Fibroblast of the aortic adventitia (primary cell): ENCODE results near the gene SHQ1. TPM values are rescaled to one million over a fixed set of nuclear protein-coding genes. Genes with fewer than 3 reads are reported as not detected.
A peak's percentile ranks its signal among the peaks of the same experiment; 100 is the strongest.

Experiments
- DNase-seq: peaks from one replicate; pipeline ENCODE4 v3.0.0-alpha.2; 2010; ENCODE audit warnings: low read depth
- H3K4me3 ChIP-seq: 2 replicates; pipeline ENCODE4 v1.5.1; 2011; ENCODE audit warnings: low read depth, mild to moderate bottlenecking, control low read depth, low read length, moderate library complexity
- total RNA-seq: library from RNA; depleted of rRNA; stranded (reverse); fragments of >200 nt; gene quantifications from 2 replicates; pipeline ENCODE4 v1.2.3, GENCODE V29; 2012; ENCODE audit warnings: low replicate concordance
- TF ChIP-seq, protein P1 (sequence below): IDR thresholded peaks from 2 replicates; pipeline ENCODE4 v1.5.1; 2011; ENCODE audit warnings: mild to moderate bottlenecking, low read length, control low read depth, inconsistent platforms; ENCODE audit not compliant: insufficient read depth

SHQ1 gene
- total RNA-seq, 1 donor = 21.5 TPM

DNA sequence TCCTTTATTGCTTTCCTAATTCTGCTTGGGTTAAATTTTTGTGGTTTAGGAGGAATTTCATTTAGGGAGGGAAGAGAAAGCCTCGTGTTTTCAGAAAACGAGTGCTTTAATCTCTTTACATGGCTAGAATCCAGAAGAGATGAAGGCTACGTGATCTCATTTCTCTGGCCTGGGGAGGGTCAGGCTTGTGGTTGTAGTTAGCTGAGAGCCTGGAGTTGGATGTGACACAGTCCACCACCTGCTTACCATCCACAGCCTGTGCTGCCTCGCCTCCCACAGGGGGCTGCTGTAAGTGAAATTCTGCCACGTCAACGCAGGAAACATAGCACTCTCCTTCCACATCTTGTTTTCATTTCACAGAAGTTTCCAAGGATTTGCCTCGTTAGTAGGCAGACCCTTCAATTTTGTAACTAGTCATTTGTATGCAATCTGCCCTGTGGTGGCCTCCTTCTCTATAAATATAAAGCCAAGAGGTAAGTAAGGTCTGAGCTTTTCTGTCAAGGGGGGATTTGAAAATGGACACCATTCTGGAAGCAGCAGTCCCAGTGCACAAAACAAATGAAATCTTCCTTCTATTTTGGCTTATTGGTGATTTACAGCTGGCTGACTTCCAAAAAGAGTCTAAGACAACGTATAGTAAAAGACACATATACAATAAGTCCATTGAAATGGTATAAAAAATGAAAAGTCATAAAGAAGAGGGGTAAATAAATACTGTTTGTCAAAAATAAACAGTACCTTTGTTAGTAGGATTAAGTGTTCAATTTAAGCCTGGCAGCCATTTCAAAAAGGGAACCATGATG is 43.0 kb upstream of the SHQ1 start:
- TF ChIP-seq, protein P1, sequence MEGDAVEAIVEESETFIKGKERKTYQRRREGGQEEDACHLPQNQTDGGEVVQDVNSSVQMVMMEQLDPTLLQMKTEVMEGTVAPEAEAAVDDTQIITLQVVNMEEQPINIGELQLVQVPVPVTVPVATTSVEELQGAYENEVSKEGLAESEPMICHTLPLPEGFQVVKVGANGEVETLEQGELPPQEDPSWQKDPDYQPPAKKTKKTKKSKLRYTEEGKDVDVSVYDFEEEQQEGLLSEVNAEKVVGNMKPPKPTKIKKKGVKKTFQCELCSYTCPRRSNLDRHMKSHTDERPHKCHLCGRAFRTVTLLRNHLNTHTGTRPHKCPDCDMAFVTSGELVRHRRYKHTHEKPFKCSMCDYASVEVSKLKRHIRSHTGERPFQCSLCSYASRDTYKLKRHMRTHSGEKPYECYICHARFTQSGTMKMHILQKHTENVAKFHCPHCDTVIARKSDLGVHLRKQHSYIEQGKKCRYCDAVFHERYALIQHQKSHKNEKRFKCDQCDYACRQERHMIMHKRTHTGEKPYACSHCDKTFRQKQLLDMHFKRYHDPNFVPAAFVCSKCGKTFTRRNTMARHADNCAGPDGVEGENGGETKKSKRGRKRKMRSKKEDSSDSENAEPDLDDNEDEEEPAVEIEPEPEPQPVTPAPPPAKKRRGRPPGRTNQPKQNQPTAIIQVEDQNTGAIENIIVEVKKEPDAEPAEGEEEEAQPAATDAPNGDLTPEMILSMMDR = peak; percentile 23
- peak overlapping the region; percentile 77 for H3K4me3 ChIP-seq

DNA sequence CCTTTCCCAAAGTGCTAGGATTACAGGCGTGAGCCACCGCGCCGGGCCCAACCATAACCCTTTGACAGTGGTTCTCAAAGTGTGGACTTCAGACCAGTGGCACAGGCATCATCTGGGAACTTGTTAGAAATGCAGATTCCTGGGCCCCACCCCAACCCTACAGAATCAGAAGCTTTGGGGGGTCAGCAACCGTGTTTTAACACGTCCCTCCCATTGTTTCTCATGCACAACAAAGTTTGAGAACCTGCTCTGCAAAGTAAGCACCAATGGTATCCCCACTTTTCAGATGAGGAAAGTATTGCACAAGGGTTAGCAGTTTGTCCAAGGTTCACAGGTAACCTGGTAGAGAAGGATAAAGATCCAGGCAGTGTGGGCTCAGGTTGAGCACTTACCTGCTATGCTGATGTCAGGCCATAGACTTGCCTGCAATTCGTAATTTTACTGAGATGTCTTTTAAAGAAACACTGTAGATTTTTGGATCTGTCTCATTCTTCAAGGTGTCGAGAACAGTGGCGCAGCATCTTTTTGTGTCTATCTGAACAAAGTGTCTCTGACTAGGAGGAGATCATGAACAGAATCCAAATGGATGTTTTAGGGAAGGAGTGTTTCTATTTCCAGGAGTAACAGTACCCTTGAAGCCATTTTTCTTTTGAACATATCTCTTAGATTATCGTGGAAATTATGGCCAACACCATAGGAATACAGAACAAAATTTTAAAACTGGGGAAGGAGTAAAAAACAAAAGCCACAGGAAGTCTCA is 42.1 kb upstream of the SHQ1 start:
- TF ChIP-seq, protein P1 = no peak
- H3K4me3 ChIP-seq = peak overlapping the region; percentile 77
- peak; percentile 22 for DNase-seq

More for the DNA sequence above, 43.0 kb upstream of the SHQ1 start:
- peak; percentile 100 for DNase-seq

DNA sequence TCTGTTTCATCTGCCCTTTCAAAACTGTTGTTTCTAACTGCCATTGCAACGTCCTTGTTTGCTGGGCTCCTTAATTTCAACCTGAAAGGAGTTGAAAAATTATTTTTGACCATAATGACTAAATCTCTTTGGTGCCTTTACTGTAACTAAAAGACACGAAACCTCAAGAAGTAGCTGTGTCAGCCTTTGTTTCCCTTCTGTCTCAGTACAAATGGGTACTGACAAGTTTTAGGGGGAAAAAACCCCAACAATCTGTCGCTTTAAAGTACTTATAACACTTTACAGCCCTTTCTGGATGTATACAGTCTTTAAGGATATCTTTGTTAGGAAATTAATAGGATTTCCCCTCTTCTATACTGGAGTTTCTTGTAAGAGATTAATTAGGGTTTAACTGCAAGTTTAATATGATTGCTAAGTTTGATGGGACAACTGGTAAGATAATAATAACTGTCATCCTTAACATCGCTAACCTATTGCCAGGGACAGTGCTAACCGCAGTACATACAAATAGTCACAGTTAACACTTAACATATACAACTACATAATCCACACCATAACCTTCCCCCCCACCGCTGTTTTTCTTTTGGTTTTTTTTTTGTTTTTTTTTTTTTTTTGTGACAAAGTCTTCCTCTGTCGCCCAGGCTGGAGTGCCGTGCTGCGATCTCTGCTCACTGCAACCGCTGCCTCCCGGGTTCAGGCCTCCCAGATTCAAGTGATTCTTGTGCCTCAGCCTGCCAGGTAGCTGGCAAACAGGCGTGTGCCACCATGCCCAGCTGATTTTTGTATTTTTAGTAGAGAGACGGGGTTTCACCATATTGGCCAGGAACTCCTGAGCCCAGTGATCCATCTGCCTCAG is 41.3 kb upstream of the SHQ1 start:
- TF ChIP-seq, protein P1 = no peak
- DNase-seq = peak; percentile 16
- peak overlapping the region; percentile 77 for H3K4me3 ChIP-seq

DNA sequence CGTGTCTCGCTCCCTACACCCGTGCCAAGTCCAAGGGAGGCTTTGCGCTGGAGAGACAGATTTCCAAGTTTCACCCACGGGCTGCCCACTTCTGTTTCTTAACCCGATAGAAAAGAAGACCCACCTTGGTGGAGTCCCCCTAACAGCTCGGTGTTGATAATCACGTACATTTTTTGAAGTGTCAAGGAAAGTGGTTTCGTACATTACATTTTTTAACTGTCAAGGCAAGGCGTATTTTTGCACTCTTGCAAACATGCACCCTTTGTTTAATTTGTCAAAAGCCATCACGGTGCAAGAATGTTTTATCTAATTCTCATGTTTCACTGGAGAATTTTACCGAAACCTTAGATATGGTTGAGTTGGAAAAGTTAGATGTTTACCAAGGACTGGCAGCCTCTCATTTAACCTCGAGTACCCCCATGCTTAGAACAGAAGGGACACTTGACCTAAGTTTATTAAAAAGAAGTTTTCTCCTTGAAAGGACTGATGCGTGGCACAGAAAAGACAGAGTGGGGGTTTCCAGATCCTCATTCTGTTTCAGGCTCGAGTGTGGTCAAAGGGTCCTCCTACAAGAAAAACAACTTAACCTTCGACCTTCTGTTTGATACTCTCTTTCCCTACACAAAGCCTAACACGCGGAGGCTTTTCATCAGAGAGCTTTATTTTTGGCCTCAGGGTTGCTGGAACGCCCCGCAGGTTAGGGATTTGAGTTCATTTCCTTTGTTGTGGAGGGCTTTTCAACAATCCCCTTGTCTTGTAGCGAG is 40.5 kb upstream of the SHQ1 start:
- H3K4me3 ChIP-seq = peak overlapping the region; percentile 77
- TF ChIP-seq, protein P1 = no peak
- peak; percentile 56 for DNase-seq

DNA sequence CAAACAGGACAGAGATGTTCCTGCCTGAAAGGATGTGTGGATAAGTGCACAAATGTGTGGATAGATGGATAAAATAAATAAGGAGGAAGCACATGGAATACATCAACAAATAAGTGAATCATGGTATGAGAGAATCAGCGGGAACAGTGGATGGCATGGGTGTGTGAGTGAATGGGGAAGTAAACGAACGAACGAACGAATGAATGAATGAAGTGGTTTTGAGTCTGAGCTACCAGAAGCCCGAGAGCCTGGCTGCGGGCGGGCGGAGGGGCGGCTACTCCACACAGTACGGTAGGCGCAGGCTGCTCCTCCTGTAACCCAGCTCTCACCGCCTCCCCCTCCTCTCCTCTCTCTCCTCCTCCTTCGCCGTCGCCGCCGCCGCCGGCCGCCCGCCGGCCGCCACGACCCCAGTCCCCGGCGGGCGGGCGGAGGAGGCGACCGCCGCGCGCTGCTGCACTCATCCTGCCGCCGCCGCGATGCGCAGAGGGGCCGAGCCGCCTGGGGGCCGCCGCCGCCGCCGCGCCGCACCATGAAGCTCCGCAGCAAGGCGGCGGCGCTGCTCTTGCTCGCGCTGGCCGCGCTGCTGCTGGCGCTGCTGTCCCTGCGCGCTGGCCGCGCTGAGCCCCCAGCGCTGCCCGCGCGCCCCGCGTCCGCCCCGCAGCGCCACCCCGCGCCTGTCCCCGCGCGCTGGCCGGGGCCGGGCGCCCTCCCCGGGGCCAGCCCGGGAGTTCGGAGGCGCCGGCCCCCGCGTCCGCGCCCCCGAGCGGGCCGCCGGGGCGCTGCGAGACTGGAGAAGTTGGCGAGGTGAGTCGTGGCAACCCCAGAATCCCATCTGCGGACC is 39.7 kb upstream of the SHQ1 start, which contains the start of gene GXYLT2:
TSS of gene GXYLT2 (plus strand) at position 342 of the 841 bp plus-strand sequence. CDS start at position 530, 188 bp downstream.
- TF ChIP-seq, protein P1 = no peak
- peak; percentile 73 for DNase-seq
- peak within 1 kb of the TSS; percentile 77 for H3K4me3 ChIP-seq
